K562 (cell line): Measurements from ENCODE around the gene HIVEP3. TPM values are rescaled to one million over a fixed set of nuclear protein-coding genes. Genes with fewer than 3 reads are reported as not detected.
A peak's percentile ranks its signal among the peaks of the same experiment; 100 is the strongest.

ENCODE experiments used
- CTBP1 ChIP-seq: fragments of 450-650 bp; IDR thresholded peaks from 2 replicates; pipeline ENCODE4 v1.6.1; 2016; ENCODE audit warnings: borderline replicate concordance
- MGA ChIP-seq: fragments of 450-650 bp; IDR thresholded peaks from 2 replicates; pipeline ENCODE4 v1.6.1; 2016; ENCODE audit warnings: mild to moderate bottlenecking, moderate library complexity
- MYC ChIP-seq, 2 experiments: fragments of 250-450 bp in 1 of 2; sonication (Bioruptor Pico) in 1 of 2; IDR thresholded peaks; 2 replicates each; pipeline versions ENCODE4 v1.5.1 to v1.6.1; 2012 to 2021; ENCODE audit warnings: low read depth in 2 of 2, borderline replicate concordance in 1 of 2, improper control_type of control experiment in 1 of 2, low read length in 1 of 2, mild to moderate bottlenecking in 1 of 2, moderate library complexity in 1 of 2
- NR2C1 ChIP-seq, 2 experiments: fragments of 450-650 bp; IDR thresholded peaks; 2 replicates each; pipeline ENCODE4 v1.6.1; 2017; ENCODE audit warnings: mild to moderate bottlenecking in 2 of 2, antibody characterized with exemption in 1 of 2, inconsistent platforms in 1 of 2, missing compliant biosample characterization in 1 of 2, missing genetic modification characterization in 1 of 2
- POLR2AphosphoS5 ChIP-seq: IDR thresholded peaks from 2 replicates; pipeline ENCODE4 v1.6.1; 2011; ENCODE audit warnings: mild to moderate bottlenecking, low read depth, low read length, moderate library complexity; ENCODE audit not compliant: control insufficient read depth, insufficient read depth
- SMAD2 ChIP-seq: fragments of 150-350 bp; IDR thresholded peaks from 2 replicates; pipeline ENCODE4 v1.6.1; 2014; ENCODE audit warnings: low read depth, mild to moderate bottlenecking, low read length
- TBP ChIP-seq: optimal IDR thresholded peaks from 2 replicates; pipeline ENCODE3; 2011; ENCODE audit warnings: low read depth, low read length, improper control_type of control experiment
- TCF15 ChIP-seq: fragments of 250-450 bp; sonication (Bioruptor Pico); IDR thresholded peaks from 2 replicates; pipeline ENCODE4 v1.8.0; 2022; ENCODE audit warnings: moderate library complexity, mild to moderate bottlenecking, inconsistent platforms
- TFAM ChIP-seq: fragments of 250-450 bp; sonication (Bioruptor Pico); conservative IDR thresholded peaks from 2 replicates; pipeline ENCODE4 v1.5.0; 2021; ENCODE audit warnings: mild to moderate bottlenecking, moderate library complexity
- ZFX ChIP-seq: sonication (generic); formaldehyde crosslinking; IDR thresholded peaks from 2 replicates; pipeline ENCODE4 v1.8.0; 2022; ENCODE audit warnings: mild to moderate bottlenecking, missing genetic modification reagents, moderate library complexity
- ZNF717 ChIP-seq: fragments of 250-450 bp; sonication (Bioruptor Pico); IDR thresholded peaks from 2 replicates; pipeline ENCODE4 v1.5.0; 2021
- polyA plus RNA-seq, 8 experiments: library from polyadenylated mRNA; depleted of rRNA in 4 of 8; stranded (reverse) in 5 of 8; unstranded in 3 of 8; fragments of >200 nt; fragmentation: Nextera tagmentation in 2 of 8; fragmentation: Illumina TruSeq in 1 of 8; extraction: Ambion mirVana in 2 of 8; extraction: Trizol in 1 of 8; gene quantifications; 2 replicates each; pipeline versions ENCODE4 v1.2.1 to v1.2.3, GENCODE V29; 2011 to 2014; ENCODE audit warnings: inconsistent platforms in 1 of 8, missing spikeins in 1 of 8
- total RNA-seq, 7 experiments: library from RNA; depleted of rRNA in 6 of 7; stranded (reverse); fragments of >200 nt in 6 of 7; fragmentation: Illumina TruSeq in 2 of 7; extraction: Trizol in 2 of 7; gene quantifications; 2 replicates each; pipeline versions ENCODE4 v1.2.1 to v1.2.3, GENCODE V29; 2011 to 2021; ENCODE audit warnings: low replicate concordance in 1 of 7
- TF ChIP-seq, protein P1 (sequence below): sonication (generic); formaldehyde crosslinking; IDR thresholded peaks from 2 replicates; pipeline ENCODE4 v1.8.0; 2022; ENCODE audit warnings: mild to moderate bottlenecking, missing genetic modification reagents
- TF ChIP-seq, protein P2 (sequence below): fragments of 450-650 bp; formaldehyde crosslinking; IDR thresholded peaks from 2 replicates; pipeline ENCODE4 v1.4.0; 2020; ENCODE audit warnings: mild to moderate bottlenecking

HIVEP3 gene
- total and polyA plus RNA-seq, 9 of the 15 experiments (the other 6 are each of a cell fraction or from before 2014, with no cell fraction given), result 0.09 to 0.58 (median 0.34) TPM; not detected in 1

DNA sequence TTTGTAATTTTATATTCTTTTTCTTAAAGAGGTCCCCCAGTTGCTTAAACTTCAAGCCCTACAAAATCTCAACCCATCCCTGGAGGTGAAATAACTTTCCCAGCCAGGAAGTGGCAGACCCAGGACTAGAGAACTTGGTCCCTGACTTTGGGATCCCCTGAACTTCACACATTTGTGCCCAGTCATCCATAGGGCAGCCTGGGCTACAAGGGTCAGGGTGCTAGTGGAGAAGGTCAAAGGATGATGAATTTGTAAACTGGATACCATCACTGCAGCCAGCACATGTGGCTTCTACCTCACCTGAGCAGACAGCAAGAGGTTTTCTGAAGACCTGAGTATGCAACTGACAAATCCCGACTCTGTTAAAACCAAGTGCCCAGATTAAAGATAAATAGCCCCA is 31.4 kb downstream of the HIVEP3 start (continued):
- TF ChIP-seq MGA (no peak), NR2C1 (IDR thresholded peaks at IDR 0.05) (no peak), NR2C1 (tag; IDR thresholded peaks at IDR 0.05) (peak; percentile 32), CTBP1 (0 out of 2 replicates have a peak, but pooled peaks have one; percentile 24), TCF15 (no peak), ZNF717 (CRISPR knock-in tag) (no peak), ZFX (no peak), POLR2AphosphoS5 (no peak), SMAD2 (no peak), MYC (IDR thresholded peaks at IDR 0.05; ENCODE audit: low read depth, low read length) (no peak), MYC (CRISPR knock-in tag; IDR thresholded peaks at IDR 0.05; ENCODE audit: borderline replicate concordance, low read depth) (no peak), TFAM (no peak), TBP (no peak)
- TF ChIP-seq, protein P1, sequence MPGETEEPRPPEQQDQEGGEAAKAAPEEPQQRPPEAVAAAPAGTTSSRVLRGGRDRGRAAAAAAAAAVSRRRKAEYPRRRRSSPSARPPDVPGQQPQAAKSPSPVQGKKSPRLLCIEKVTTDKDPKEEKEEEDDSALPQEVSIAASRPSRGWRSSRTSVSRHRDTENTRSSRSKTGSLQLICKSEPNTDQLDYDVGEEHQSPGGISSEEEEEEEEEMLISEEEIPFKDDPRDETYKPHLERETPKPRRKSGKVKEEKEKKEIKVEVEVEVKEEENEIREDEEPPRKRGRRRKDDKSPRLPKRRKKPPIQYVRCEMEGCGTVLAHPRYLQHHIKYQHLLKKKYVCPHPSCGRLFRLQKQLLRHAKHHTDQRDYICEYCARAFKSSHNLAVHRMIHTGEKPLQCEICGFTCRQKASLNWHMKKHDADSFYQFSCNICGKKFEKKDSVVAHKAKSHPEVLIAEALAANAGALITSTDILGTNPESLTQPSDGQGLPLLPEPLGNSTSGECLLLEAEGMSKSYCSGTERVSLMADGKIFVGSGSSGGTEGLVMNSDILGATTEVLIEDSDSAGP (CRISPR knock-in tag), result no peak
- TF ChIP-seq, protein P2, sequence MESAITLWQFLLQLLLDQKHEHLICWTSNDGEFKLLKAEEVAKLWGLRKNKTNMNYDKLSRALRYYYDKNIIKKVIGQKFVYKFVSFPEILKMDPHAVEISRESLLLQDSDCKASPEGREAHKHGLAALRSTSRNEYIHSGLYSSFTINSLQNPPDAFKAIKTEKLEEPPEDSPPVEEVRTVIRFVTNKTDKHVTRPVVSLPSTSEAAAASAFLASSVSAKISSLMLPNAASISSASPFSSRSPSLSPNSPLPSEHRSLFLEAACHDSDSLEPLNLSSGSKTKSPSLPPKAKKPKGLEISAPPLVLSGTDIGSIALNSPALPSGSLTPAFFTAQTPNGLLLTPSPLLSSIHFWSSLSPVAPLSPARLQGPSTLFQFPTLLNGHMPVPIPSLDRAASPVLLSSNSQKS (CRISPR knock-in tag), result no peak
